T-cell (primary cell): ENCODE measurements around the gene TRIP13. TPM values are rescaled to one million over a fixed set of nuclear protein-coding genes. Genes with fewer than 3 reads are reported as not detected.
"Not testable (repeated sequence)": the region's sequence is repeated elsewhere in the genome, so short reads cannot be mapped to it uniquely, and the experiment has no call there.

Experiments
- ATAC-seq, 4 experiments: fragments of 200-7000 bp in 3 of 4; fragments of 150-1000 bp in 1 of 4; cut with Tn5 transposase; replicated peaks in 1 of 4; 1 replicate in 3 of 4; 2 replicates in 1 of 4; pipeline ENCODE4 v1.10.0; 2021; ENCODE audit warnings: moderate library complexity in 3 of 4, mild to moderate bottlenecking in 2 of 4, moderate number of reproducible peaks in 1 of 4
- CTCF ChIA-PET, 2 donors: fragments of 300-600 bp; sonication (Branson Sonifier 250); formaldehyde crosslinking; loops; one replicate each; lab custom pipeline; 2022; ENCODE audit warnings: antibody characterized with exemption in 2 of 2; lab: Charles Lee
- POLR2A ChIA-PET, 2 donors: fragments of 300-600 bp; sonication (Branson Sonifier 250); formaldehyde crosslinking; loops; one replicate each; lab custom pipeline; 2022; ENCODE audit warnings: antibody characterized with exemption in 2 of 2; lab: Charles Lee
- DNase-seq, 35 experiments: peaks; one replicate each; pipeline versions ENCODE4 v3.0.0 to v3.0.0-alpha.2; 2013 to 2023
- H3K27ac ChIP-seq: one replicate; pipeline ENCODE4 v1.5.1; 2013; ENCODE audit warnings: low read length
- H3K27me3 ChIP-seq, 2 experiments: replicated peaks in 1 of 2; 1 replicate in 1 of 2; 2 replicates in 1 of 2; pipeline versions ENCODE4 v1.6.1 to v1.7.0; 2013; ENCODE audit warnings: low read length in 1 of 2, mixed read lengths in 1 of 2; ENCODE audit not compliant: control insufficient read depth in 2 of 2, insufficient read depth in 2 of 2; ENCODE audit errors: extremely low read depth in 1 of 2
- H3K36me3 ChIP-seq, 2 donors: 1 replicate in 1 of 2; 2 replicates in 1 of 2; pipeline versions ENCODE4 v1.6.1 to v1.7.0; 2013; ENCODE audit warnings: low read length in 1 of 2; ENCODE audit not compliant: control insufficient read depth in 2 of 2, insufficient read depth in 1 of 2; ENCODE audit errors: extremely low read depth in 1 of 2
- H3K4me1 ChIP-seq, 2 experiments: 1 replicate in 1 of 2; 2 replicates in 1 of 2; pipeline versions ENCODE4 v1.6.1 to v1.7.0; 2013; ENCODE audit warnings: low read length in 2 of 2, mixed read lengths in 1 of 2; ENCODE audit not compliant: insufficient read depth in 2 of 2, control insufficient read depth in 1 of 2; ENCODE audit errors: extremely low read depth in 1 of 2
- H3K4me3 ChIP-seq, 2 donors: 1 replicate in 1 of 2; 2 replicates in 1 of 2; pipeline versions ENCODE4 v1.5.1 to v1.7.0; 2013; ENCODE audit warnings: mild to moderate bottlenecking in 2 of 2, low read length in 1 of 2, moderate library complexity in 1 of 2; ENCODE audit not compliant: control insufficient read depth in 1 of 2; ENCODE audit errors: extremely low read depth in 1 of 2
- H3K9me3 ChIP-seq: 2 replicates; pipeline ENCODE4 v1.7.0; 2013
- H3K27ac Mint-ChIP-seq, 2 donors: one replicate each; pipeline ENCODE4 v1.8.0; 2020 to 2021; ENCODE audit warnings: mild to moderate bottlenecking in 2 of 2, mixed read lengths in 2 of 2
- H3K27me3 Mint-ChIP-seq, 2 donors: one replicate each; pipeline ENCODE4 v1.8.0; 2021 to 2022; ENCODE audit warnings: mixed read lengths in 2 of 2
- H3K36me3 Mint-ChIP-seq: one replicate; pipeline ENCODE4 v1.8.0; 2021; ENCODE audit warnings: mixed read lengths
- H3K4me1 Mint-ChIP-seq, 3 donors: one replicate each; pipeline ENCODE4 v1.8.0; 2020 to 2022; ENCODE audit warnings: mixed read lengths in 3 of 3, mild to moderate bottlenecking in 1 of 3
- H3K4me3 Mint-ChIP-seq, 3 donors: one replicate each; pipeline ENCODE4 v1.8.0; 2020 to 2022; ENCODE audit warnings: mild to moderate bottlenecking in 3 of 3, mixed read lengths in 3 of 3, moderate library complexity in 3 of 3
- H3K9me3 Mint-ChIP-seq, 3 donors: one replicate each; pipeline ENCODE4 v1.8.0; 2020 to 2022; ENCODE audit warnings: mixed read lengths in 3 of 3
- WGBS: methylation state at CpG from one replicate; pipeline ENCODE4 v1.1.5; 2013; ENCODE audit warnings: missing lambda C conversion rate; ENCODE audit not compliant: insufficient coverage; 5-methylcytosine and 5-hydroxymethylcytosine counted together
- total RNA-seq, 35 experiments: library from RNA in 6 of 35; stranded (reverse) in 6 of 35; fragments of 120-200 nt in 1 of 35; gene quantifications; one replicate each; pipeline versions ENCODE4 v1.2.1 to v1.2.4 and lab custom pipeline; 2013 to 2026

TRIP13 gene
- total RNA-seq, result 1 to 10 TPM in 2 of 5 donors, under 1 TPM in 3; 0.66 to 1.3 (median 0.95) TPM
- total RNA-seq (2013), result 0.76 TPM
- total RNA-seq (lab: John Stamatoyannopoulos, UW), result 0.41 to 40.7 (median 1.6) reads per million in 29 experiments

GRCh38 chr5:892394-893136 lies at the start of gene TRIP13, which contains the start of gene BRD9:
Gene TRIP13, plus strand, starts transcription at chr5:892884. Its CDS starts 115 bp downstream, at chr5:892999.
Gene BRD9, minus strand, starts transcription at chr5:892801. Its CDS starts 144 bp downstream, at chr5:892657.
- Mint-ChIP-seq H3K4me3 (peak within 1 kb of the TSS; percentile 82 to 87 (median 85)), H3K4me1 (peaks cover 15 to 34% (median 32%) of the 10 kb centered on the region in 3 donors)
- ATAC-seq, result peak; percentile 94 to 98 (median 96)

GRCh38 chr5:843371-843770 lies 49.3 kb upstream of the TRIP13 start:
- H3K27me3 ChIP-seq, H3K4me3 Mint-ChIP-seq, H3K36me3 Mint-ChIP-seq, H3K4me3 ChIP-seq, H3K9me3 ChIP-seq, CTCF ChIA-PET, H3K27me3 Mint-ChIP-seq, ATAC-seq, H3K36me3 ChIP-seq, H3K4me1 ChIP-seq, H3K4me1 Mint-ChIP-seq, H3K27ac Mint-ChIP-seq, DNase-seq, H3K9me3 Mint-ChIP-seq, H3K27ac ChIP-seq, POLR2A ChIA-PET: not testable (repeated sequence)
- WGBS, result no CpG with 5 or more reads among the region's 26 CpGs

More at GRCh38 chr5:892394-893136, at the start of gene TRIP13, which contains the start of gene BRD9:
- peaks cover 17% of the 10 kb centered on the region for H3K36me3 Mint-ChIP-seq
- peaks cover 0 to 44% of the 10 kb centered on the region in 2 donors for H3K36me3 ChIP-seq
- H3K27me3 ChIP-seq, result peaks cover 0 to 7% of the 10 kb centered on the region in 2 experiments
- WGBS, result under 1% methylated on average over 89 of the region's 91 CpGs
- peak within 1 kb of the TSS; percentile 65 for H3K27ac ChIP-seq
- peak within 1 kb of the TSS; percentile 40 to 83 for H3K27ac Mint-ChIP-seq
- H3K4me3 ChIP-seq, result peak within 1 kb of the TSS; percentile 76 to 82
- no peaks in the 10 kb centered on the region for H3K9me3 Mint-ChIP-seq
- H3K27me3 Mint-ChIP-seq, result no peaks in the 10 kb centered on the region
- no peaks in the 10 kb centered on the region for H3K9me3 ChIP-seq
- peak; percentile 63 to 89 (median 81) for DNase-seq
- CTCF ChIA-PET, result no interaction called here
- POLR2A ChIA-PET, result interaction anchor here (0.6 to 0.7 kb wide), 2 partner anchors 221 to 704 kb away, joined by 3 read pairs; no protein-coding TSS in a partner anchor
- H3K4me1 ChIP-seq, result peaks cover 12 to 39% of the 10 kb centered on the region in 2 experiments

- DNase-seq, H3K4me1 ChIP-seq, POLR2A ChIA-PET, H3K9me3 ChIP-seq, H3K36me3 Mint-ChIP-seq, H3K4me3 ChIP-seq, H3K4me1 Mint-ChIP-seq, H3K27ac ChIP-seq, H3K9me3 Mint-ChIP-seq, ATAC-seq, H3K36me3 ChIP-seq, H3K27me3 Mint-ChIP-seq, H3K27ac Mint-ChIP-seq, H3K27me3 ChIP-seq, H3K4me3 Mint-ChIP-seq: not testable (repeated sequence)
- CTCF ChIA-PET, result interaction anchor here in 1 of 2 donors (0.6 kb wide), 1 partner anchor 41 kb away, joined by 6 read pairs; no protein-coding TSS in a partner anchor
- WGBS, result 79% methylated on average over 14 of the region's 22 CpGs
Observed at GRCh38 chr5:843926-844325, 48.8 kb upstream of the TRIP13 start.

- ATAC-seq, POLR2A ChIA-PET, H3K36me3 Mint-ChIP-seq, H3K9me3 Mint-ChIP-seq, H3K27me3 Mint-ChIP-seq, H3K27ac ChIP-seq, H3K4me3 ChIP-seq, H3K4me1 ChIP-seq, H3K4me1 Mint-ChIP-seq, H3K9me3 ChIP-seq, H3K27ac Mint-ChIP-seq, H3K4me3 Mint-ChIP-seq, H3K27me3 ChIP-seq, H3K36me3 ChIP-seq: not testable (repeated sequence)
- CTCF ChIA-PET, result interaction anchor here in 1 of 2 donors (0.6 kb wide), 1 partner anchor 42 kb away, joined by 6 read pairs; no protein-coding TSS in a partner anchor
- WGBS, result 92% methylated on average over 14 of the region's 16 CpGs
- peak in 1 of 35 experiments; percentile 4 for DNase-seq
Observed at GRCh38 chr5:844426-844825, 48.3 kb upstream of the TRIP13 start.

- H3K27ac Mint-ChIP-seq, H3K36me3 ChIP-seq, H3K9me3 Mint-ChIP-seq, H3K36me3 Mint-ChIP-seq, H3K9me3 ChIP-seq, H3K27ac ChIP-seq, H3K4me3 ChIP-seq, H3K4me1 Mint-ChIP-seq, H3K4me1 ChIP-seq, CTCF ChIA-PET, ATAC-seq, H3K4me3 Mint-ChIP-seq, H3K27me3 Mint-ChIP-seq, POLR2A ChIA-PET: not testable (repeated sequence)
- peak in 1 of 35 experiments; percentile 5 for DNase-seq
- H3K27me3 ChIP-seq, result peaks cover 0 to 17% of the 10 kb centered on the region in 2 experiments
- WGBS, result 90% methylated on average over 8 of the region's 21 CpGs
Observed at GRCh38 chr5:845031-845675, 47.5 kb upstream of the TRIP13 start.

- H3K27me3 Mint-ChIP-seq, H3K4me1 Mint-ChIP-seq, ATAC-seq, DNase-seq, H3K9me3 Mint-ChIP-seq, H3K36me3 ChIP-seq, POLR2A ChIA-PET, H3K4me3 ChIP-seq, H3K4me3 Mint-ChIP-seq, H3K36me3 Mint-ChIP-seq, H3K4me1 ChIP-seq, H3K27ac ChIP-seq, H3K27ac Mint-ChIP-seq, H3K9me3 ChIP-seq, CTCF ChIA-PET: not testable (repeated sequence)
- H3K27me3 ChIP-seq, result peaks cover 0 to 25% of the 10 kb centered on the region in 2 experiments
- WGBS, result 35% methylated on average over 7 of the region's 35 CpGs
Observed at GRCh38 chr5:845676-846601, 46.7 kb upstream of the TRIP13 start.
